GM21825 (cell line): Measurements from ENCODE around the gene RCC1.
"Not testable (repeated sequence)": the region's sequence is repeated elsewhere in the genome, so short reads cannot be mapped to it uniquely, and the experiment has no call there.

Experiments
- ATAC-seq: cut with Tn5 transposase; IDR thresholded peaks from one replicate; pipeline ENCODE4 v1.9.1; 2021; ENCODE audit warnings: mild to moderate bottlenecking, moderate library complexity; ENCODE audit not compliant: unreplicated experiment

RCC1 gene

DNA sequence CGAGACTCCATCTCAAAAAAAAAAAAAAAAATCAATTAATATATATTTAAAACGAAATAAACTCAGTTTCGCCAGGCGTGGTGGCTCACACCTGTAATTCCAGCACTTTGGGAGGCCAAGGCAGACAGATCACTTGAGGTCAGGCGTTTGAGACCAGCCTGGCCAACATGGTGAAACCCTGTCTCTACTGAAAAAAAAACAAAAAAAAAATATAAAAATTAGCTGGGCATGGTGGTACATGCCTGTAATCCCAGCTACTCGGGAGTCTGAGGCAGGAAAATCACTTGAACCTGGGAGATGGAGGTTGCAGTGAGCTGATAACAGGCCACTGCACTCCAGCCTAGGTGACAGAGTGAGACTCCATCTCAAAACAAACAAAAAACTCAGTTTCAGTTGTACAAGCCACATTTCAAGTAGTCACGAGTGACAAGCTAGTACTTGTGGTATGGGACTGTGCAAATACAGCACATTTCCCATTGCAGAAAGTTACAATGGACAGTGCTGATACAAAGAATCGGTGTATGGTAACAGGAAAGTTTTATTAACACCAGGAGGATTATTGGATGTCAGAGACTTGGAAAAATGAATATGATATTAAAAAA, 35.7 kb downstream of the RCC1 start:
- not testable (repeated sequence) for ATAC-seq

- ATAC-seq, result no peak
These were observed 39.4 kb downstream of the RCC1 start for GRCh38 chr1:28545246-28545628.

DNA sequence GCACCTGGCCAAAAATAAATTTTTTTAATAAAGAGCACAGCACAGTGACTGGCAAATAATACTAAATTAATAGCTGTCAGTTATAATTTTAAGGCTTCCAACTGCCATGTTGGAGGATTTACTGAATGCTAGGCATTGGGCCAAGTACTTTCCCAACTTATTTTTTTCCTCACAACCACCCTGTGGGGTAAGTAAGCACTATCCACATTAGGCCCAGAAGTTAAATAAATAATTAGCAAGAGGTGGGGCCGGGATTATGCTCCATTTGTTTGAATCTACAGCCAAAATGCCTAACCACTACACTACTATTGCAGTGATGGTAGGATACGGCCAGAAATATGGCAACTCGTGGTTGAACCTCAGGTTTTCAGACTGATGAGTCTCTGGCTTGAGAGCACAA, 42.5 kb downstream of the RCC1 start:
- ATAC-seq, result no peak

GRCh38 chr1:28551381-28551780, 45.5 kb downstream of the RCC1 start:
- no peak for ATAC-seq

GRCh38 chr1:28552758-28553663, 47.2 kb downstream of the RCC1 start, which contains the start of gene TRNAU1AP:
TRNAU1AP (plus strand) TSS chr1:28553085; CDS start chr1:28553111, 26 bp downstream.
- ATAC-seq, result peak; percentile 82

- ATAC-seq, result no peak
These were observed 55.0 kb downstream of the RCC1 start for GRCh38 chr1:28560886-28561285.

GRCh38 chr1:28564310-28564709, 58.5 kb downstream of the RCC1 start:
- ATAC-seq, result no peak

DNA sequence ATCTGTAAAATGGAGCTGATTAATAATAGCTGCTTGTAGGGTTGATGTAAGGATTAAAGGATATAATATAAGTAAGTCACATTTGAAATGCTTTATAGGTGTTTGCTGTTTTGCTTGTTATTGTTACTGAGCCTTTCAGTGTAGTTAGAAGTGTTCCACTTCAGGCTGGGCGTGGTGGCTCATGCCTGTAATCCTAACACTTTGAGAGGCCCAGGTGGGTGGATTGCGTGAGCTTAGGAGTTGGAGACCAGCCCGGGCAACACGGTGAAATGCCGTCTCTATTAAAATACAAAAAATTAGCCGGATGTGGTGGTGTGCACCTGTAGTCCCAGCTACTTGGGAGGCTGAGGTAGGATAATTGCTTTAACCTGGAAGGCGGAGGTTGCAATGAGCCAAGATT, 59.2 kb downstream of the RCC1 start:
- no peak for ATAC-seq

GRCh38 chr1:28565726-28566125, 59.9 kb downstream of the RCC1 start:
- no peak for ATAC-seq

DNA sequence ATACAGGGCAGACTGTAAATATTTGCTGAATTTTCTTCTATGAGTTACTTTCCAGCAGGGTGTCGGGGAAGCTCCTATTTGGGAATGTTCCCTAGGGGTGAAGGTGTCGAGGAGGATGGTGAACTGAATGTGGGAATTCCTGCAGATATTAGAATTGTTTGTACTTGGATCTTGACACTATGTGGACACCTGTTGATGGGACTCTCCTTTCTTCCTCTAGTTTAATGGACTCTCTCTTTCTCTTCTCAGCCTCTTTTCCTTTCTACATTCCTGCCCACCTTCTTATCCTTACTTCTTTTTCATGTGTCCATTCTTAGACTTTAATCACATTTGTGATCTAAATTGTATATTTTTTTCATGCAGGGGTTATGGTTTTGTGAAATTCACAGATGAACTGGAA, 61.1 kb downstream of the RCC1 start:
- ATAC-seq, result no peak

DNA sequence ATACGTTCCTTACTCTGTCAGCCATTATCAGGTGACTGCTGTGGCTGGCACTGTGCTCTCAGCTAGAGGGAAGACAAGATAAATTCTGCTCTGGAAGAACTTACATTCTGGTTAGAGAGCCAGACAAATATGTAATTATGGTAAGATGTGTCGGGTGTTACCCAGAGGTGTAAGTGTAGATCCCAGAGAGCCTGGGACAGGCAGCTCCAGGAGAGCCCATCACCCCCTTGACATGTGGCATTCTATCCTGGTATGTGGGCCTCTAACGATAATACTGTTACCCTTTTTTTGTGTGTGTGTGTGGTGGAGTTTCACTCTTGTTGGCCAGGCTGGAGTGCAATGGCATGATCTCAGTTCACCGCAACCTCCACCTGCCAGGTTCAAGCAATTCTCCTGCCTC, 66.1 kb downstream of the RCC1 start:
- ATAC-seq, result no peak

- not testable (repeated sequence) for ATAC-seq
These were observed 67.0 kb downstream of the RCC1 start for GRCh38 chr1:28572891-28573290.

DNA sequence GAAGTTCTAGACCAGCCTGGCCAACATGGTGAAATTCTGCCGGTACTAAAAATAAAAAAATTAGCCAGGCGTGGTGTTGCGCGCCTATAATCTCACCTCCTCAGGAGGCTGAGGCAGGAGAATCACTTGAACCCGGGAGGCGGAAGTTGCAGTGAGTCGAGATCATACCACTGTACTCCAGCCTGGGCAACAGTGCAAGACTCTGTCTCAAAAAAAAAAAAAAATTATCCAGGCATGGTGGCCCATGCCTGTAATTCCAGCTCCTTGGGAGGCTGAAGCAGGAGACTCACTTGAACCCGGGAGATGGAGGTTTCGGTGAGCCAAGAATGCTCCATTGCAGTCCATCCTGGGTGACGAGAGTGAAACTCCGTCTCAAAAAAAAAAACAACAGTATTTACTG, 67.7 kb downstream of the RCC1 start:
- ATAC-seq, result no peak

- ATAC-seq, result no peak
These were observed 71.3 kb downstream of the RCC1 start for GRCh38 chr1:28577052-28577678.

GRCh38 chr1:28577738-28578536, 72.1 kb downstream of the RCC1 start:
- no peak for ATAC-seq

GRCh38 chr1:28578696-28579218, 72.9 kb downstream of the RCC1 start:
- no peak for ATAC-seq

- ATAC-seq, result no peak
These were observed 73.6 kb downstream of the RCC1 start for GRCh38 chr1:28579401-28579800.

GRCh38 chr1:28580722-28581530, 75.1 kb downstream of the RCC1 start:
- no peak for ATAC-seq

DNA sequence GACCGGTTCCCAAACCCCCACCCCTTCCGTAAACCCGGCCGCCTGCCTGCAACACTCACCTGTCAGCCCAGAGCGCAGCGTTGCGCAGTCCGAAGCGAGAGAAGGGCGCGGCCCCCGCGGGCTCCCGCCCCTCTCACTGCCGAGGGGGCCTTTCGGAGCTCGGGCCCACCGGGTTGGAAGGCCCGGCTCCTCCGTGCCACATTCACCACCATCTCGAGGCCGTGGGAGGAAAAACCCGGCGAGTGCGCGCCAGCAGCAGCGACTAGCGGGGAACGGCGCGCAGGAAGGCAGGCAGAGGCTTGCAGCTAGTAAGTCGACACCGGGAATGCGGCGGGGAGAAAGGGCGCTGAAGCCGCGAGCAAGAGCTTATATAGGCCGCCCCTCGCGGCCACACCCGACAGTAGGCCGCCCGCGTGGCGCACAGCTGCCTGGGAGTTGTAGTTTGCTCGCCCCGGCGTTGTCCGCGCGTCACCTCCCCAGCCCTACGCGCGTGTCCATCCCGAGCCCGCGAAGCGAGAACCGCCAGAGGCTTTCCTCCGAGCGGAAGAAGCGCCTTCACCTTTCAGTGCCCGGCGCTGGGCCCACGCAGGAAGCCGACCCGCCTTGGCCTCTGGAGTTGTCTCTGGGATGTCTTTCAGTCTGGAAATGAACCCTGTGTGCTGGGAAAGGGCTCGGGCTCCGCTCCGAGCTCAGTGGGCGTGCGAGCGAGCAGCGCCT, 75.8 kb downstream of the RCC1 start:
- peak; percentile 87 for ATAC-seq
